Brain microvascular endothelial cell (primary cell): ENCODE measurements around the gene AKAP13.
"Not testable (repeated sequence)": the region's sequence is repeated elsewhere in the genome, so short reads cannot be mapped to it uniquely, and the experiment has no call there.

Experiments
- DNase-seq: peaks from one replicate; pipeline ENCODE4 v3.0.0-alpha.2; 2020
- H3K27ac ChIP-seq: fragments of 250-450 bp; sonication (Bioruptor Pico); 2 replicates; pipeline ENCODE4 v1.5.1; 2020; ENCODE audit warnings: mild to moderate bottlenecking, moderate library complexity
- H3K27me3 ChIP-seq: fragments of 250-450 bp; sonication (Bioruptor Pico); replicated peaks from 2 replicates; pipeline ENCODE4 v1.5.1; 2020; ENCODE audit warnings: mild to moderate bottlenecking
- H3K36me3 ChIP-seq: fragments of 250-450 bp; sonication (Bioruptor Pico); replicated peaks from 2 replicates; pipeline ENCODE4 v1.5.1; 2020; ENCODE audit warnings: mild to moderate bottlenecking
- H3K4me3 ChIP-seq: 2 replicates; pipeline ENCODE4 v1.5.1; 2011; ENCODE audit warnings: low read depth, mild to moderate bottlenecking, control low read depth, low read length, moderate library complexity
- CTCF ChIP-seq: IDR thresholded peaks from 2 replicates; pipeline ENCODE4 v1.5.1; 2011; ENCODE audit warnings: low read depth, mild to moderate bottlenecking, moderate library complexity, low read length, control low read depth, inconsistent platforms; ENCODE audit errors: missing control alignments
- in situ Hi-C: cut with HindIII; loops from 2 replicates; pipeline ENCODE4 v1.10.0; 2017; ENCODE audit warnings: low sequenced_read_pairs, low pct_ligation_motif_present

The AKAP13 gene

GRCh38 chr15:85345196-85345918 lies 35.0 kb upstream of the AKAP13 start:
- H3K36me3 ChIP-seq, H3K4me3 ChIP-seq, in situ Hi-C loops, H3K27me3 ChIP-seq, DNase-seq: not testable (repeated sequence)
- H3K27ac ChIP-seq, result peak overlapping the region; percentile 79

- DNase-seq, H3K27ac ChIP-seq, H3K27me3 ChIP-seq, in situ Hi-C loops, H3K4me3 ChIP-seq, H3K36me3 ChIP-seq: not testable (repeated sequence)
These were observed 33.8 kb upstream of the AKAP13 start for GRCh38 chr15:85346462-85347084.

- H3K27ac ChIP-seq, H3K4me3 ChIP-seq, H3K36me3 ChIP-seq, DNase-seq, in situ Hi-C loops, H3K27me3 ChIP-seq: not testable (repeated sequence)
These were observed 32.9 kb upstream of the AKAP13 start for GRCh38 chr15:85347264-85348047.

GRCh38 chr15:85348048-85348766 lies 32.2 kb upstream of the AKAP13 start:
- not testable (repeated sequence) for DNase-seq

GRCh38 chr15:85349062-85349461 lies 31.3 kb upstream of the AKAP13 start:
- H3K27me3 ChIP-seq, H3K36me3 ChIP-seq, in situ Hi-C loops, H3K27ac ChIP-seq, H3K4me3 ChIP-seq, DNase-seq: not testable (repeated sequence)

More at GRCh38 chr15:85348048-85348766, 32.2 kb upstream of the AKAP13 start:
- in situ Hi-C loops, H3K4me3 ChIP-seq, H3K36me3 ChIP-seq, H3K27ac ChIP-seq, H3K27me3 ChIP-seq: not testable (repeated sequence)

- no peak for TF ChIP-seq CTCF
- Histone ChIP-seq H3K27me3 (no peaks in the 10 kb centered on the region), H3K27ac (no peak overlapping the region), H3K36me3 (no peaks in the 10 kb centered on the region), H3K4me3 (no peak overlapping the region)
- no peak for DNase-seq
- in situ Hi-C loops, result no loop called here
These were observed 30.0 kb upstream of the AKAP13 start for GRCh38 chr15:85350395-85350794.

- DNase-seq, in situ Hi-C loops: not testable (repeated sequence)
These were observed 28.9 kb upstream of the AKAP13 start for GRCh38 chr15:85351501-85351900.

GRCh38 chr15:85351965-85352364 lies 28.4 kb upstream of the AKAP13 start:
- TF ChIP-seq CTCF, result no peak
- in situ Hi-C loops, result no loop called here
- Histone ChIP-seq H3K36me3 (no peaks in the 10 kb centered on the region), H3K4me3 (no peak overlapping the region), H3K27ac (no peak overlapping the region), H3K27me3 (no peaks in the 10 kb centered on the region)
- DNase-seq, result no peak

More at GRCh38 chr15:85351501-85351900, 28.9 kb upstream of the AKAP13 start:
- not testable (repeated sequence) for H3K27ac ChIP-seq, H3K27me3 ChIP-seq, H3K4me3 ChIP-seq, H3K36me3 ChIP-seq
